ENCODE data around the gene MFN1.
A peak's percentile ranks its signal among the peaks of the same experiment; 100 is the strongest.

The MFN1 gene

GRCh38 chr3:179332240-179332639, 15.3 kb upstream of the MFN1 start:
- Histone ChIP-seq H3K9ac (no peak overlapping the region), H3K36me3 (peaks cover 80 to 100% (median 96%) of the 10 kb centered on the region in 11 experiments), H3K27ac (no peak overlapping the region), H3K4me2 (no peak overlapping the region), H3K27me3 (no peaks in the 10 kb centered on the region), H3K9me3 (replicated peaks in 1 of 11) (no peaks in the 10 kb centered on the region), H3K4me3 (no peak overlapping the region), H4K20me1 (peaks cover 0 to 15% (median 0%) of the 10 kb centered on the region in 11 experiments; a peak in 6 of 22 replicates), H3K4me1 (no peaks in the 10 kb centered on the region)
- TF ChIP-seq Cebpa-rat (IDR thresholded peaks at IDR 0.05): no peak

- H3K4me2 ChIP-seq: no peak overlapping the region
- peaks cover 74 to 100% (median 97%) of the 10 kb centered on the region in 11 experiments for H3K36me3 ChIP-seq
- no peak for TF ChIP-seq Cebpa-rat (IDR thresholded peaks at IDR 0.05)
- H3K27me3 ChIP-seq: no peaks in the 10 kb centered on the region
- no peak overlapping the region for H3K4me3 ChIP-seq
- no peak overlapping the region for H3K9ac ChIP-seq
- peaks cover 0 to 11% (median 0%) of the 10 kb centered on the region in 11 experiments; a peak in 5 of 22 replicates for H4K20me1 ChIP-seq
- no peaks in the 10 kb centered on the region for H3K4me1 ChIP-seq
- H3K27ac ChIP-seq: no peak overlapping the region
- no peaks in the 10 kb centered on the region for H3K9me3 ChIP-seq (replicated peaks in 1 of 11)
These were observed 14.4 kb upstream of the MFN1 start for GRCh38 chr3:179333084-179333483.

GRCh38 chr3:179336345-179336929, 11.1 kb upstream of the MFN1 start:
- TF ChIP-seq Cebpa-rat (IDR thresholded peaks at IDR 0.05): no peak
- no peaks in the 10 kb centered on the region for H3K27me3 ChIP-seq
- no peaks in the 10 kb centered on the region for H3K4me1 ChIP-seq
- H4K20me1 ChIP-seq: peaks cover 0 to 10% (median 0%) of the 10 kb centered on the region in 11 experiments; a peak in 2 of 22 replicates
- no peak overlapping the region for H3K9ac ChIP-seq
- no peaks in the 10 kb centered on the region for H3K9me3 ChIP-seq (replicated peaks in 1 of 11)
- H3K4me2 ChIP-seq: no peak overlapping the region
- H3K27ac ChIP-seq: no peak overlapping the region
- peaks cover 50 to 90% (median 74%) of the 10 kb centered on the region in 11 experiments for H3K36me3 ChIP-seq
- no peak overlapping the region for H3K4me3 ChIP-seq

- peaks cover 36 to 45% (median 41%) of the 10 kb centered on the region in 11 experiments for H3K36me3 ChIP-seq
These were observed 960 bp downstream of the MFN1 start for GRCh38 chr3:179348325-179349013.

GRCh38 chr3:179355996-179356395, 8.5 kb downstream of the MFN1 start:
- Histone ChIP-seq H3K9me3 (replicated peaks in 1 of 11) (no peaks in the 10 kb centered on the region), H3K9ac (no peak overlapping the region), H3K27me3 (no peaks in the 10 kb centered on the region), H3K4me2 (no peak overlapping the region), H3K27ac (no peak overlapping the region), H3K4me1 (peaks cover 0 to 8% (median 0%) of the 10 kb centered on the region in 10 experiments; a peak in 1 of 20 replicates), H3K36me3 (peaks cover 95 to 100% (median 99%) of the 10 kb centered on the region in 11 experiments), H4K20me1 (peaks cover 0 to 15% (median 0%) of the 10 kb centered on the region in 11 experiments; a peak in 4 of 22 replicates), H3K4me3 (no peak overlapping the region)
- no peak for TF ChIP-seq Cebpa-rat (IDR thresholded peaks at IDR 0.05)

More at GRCh38 chr3:179348325-179349013, 960 bp downstream of the MFN1 start:
- H3K4me2 ChIP-seq: peak overlapping the region; percentile 77 to 93 (median 81)
- peak overlapping the region; percentile 75 to 95 (median 82) for H3K4me3 ChIP-seq
- H3K9ac ChIP-seq: peak overlapping the region; percentile 71 to 87 (median 83)
- peaks cover 14 to 24% (median 18%) of the 10 kb centered on the region in 10 experiments for H3K4me1 ChIP-seq
- TF ChIP-seq Cebpa-rat (IDR thresholded peaks at IDR 0.05): no peak
- H3K27me3 ChIP-seq: no peaks in the 10 kb centered on the region
- H3K9me3 ChIP-seq (replicated peaks in 1 of 11): no peaks in the 10 kb centered on the region
- H4K20me1 ChIP-seq: peaks cover 0 to 9% (median 0%) of the 10 kb centered on the region in 11 experiments; a peak in 4 of 22 replicates
- peak overlapping the region; percentile 46 to 83 (median 76); a peak in 21 of 22 replicates for H3K27ac ChIP-seq

GRCh38 chr3:179363332-179363731, 15.8 kb downstream of the MFN1 start:
- Histone ChIP-seq H3K9me3 (replicated peaks in 1 of 11) (no peaks in the 10 kb centered on the region), H3K27ac (no peak overlapping the region), H3K4me3 (no peak overlapping the region), H4K20me1 (no peaks in the 10 kb centered on the region; a peak in 1 of 22 replicates), H3K4me2 (no peak overlapping the region), H3K9ac (no peak overlapping the region), H3K4me1 (no peaks in the 10 kb centered on the region), H3K27me3 (no peaks in the 10 kb centered on the region), H3K36me3 (peaks cover 91 to 100% (median 99%) of the 10 kb centered on the region in 11 experiments)
- no peak for TF ChIP-seq Cebpa-rat (IDR thresholded peaks at IDR 0.05)

- no peak overlapping the region for H3K4me3 ChIP-seq
- H3K36me3 ChIP-seq: peaks cover 54 to 86% (median 72%) of the 10 kb centered on the region in 11 experiments
- no peaks in the 10 kb centered on the region for H4K20me1 ChIP-seq
- H3K4me1 ChIP-seq: no peaks in the 10 kb centered on the region
- H3K9me3 ChIP-seq (replicated peaks in 1 of 11): no peaks in the 10 kb centered on the region
- no peak overlapping the region for H3K27ac ChIP-seq
- H3K9ac ChIP-seq: no peak overlapping the region
- H3K27me3 ChIP-seq: no peaks in the 10 kb centered on the region
- TF ChIP-seq Cebpa-rat (IDR thresholded peaks at IDR 0.05): no peak
- no peak overlapping the region for H3K4me2 ChIP-seq
These were observed 22.1 kb downstream of the MFN1 start for GRCh38 chr3:179369621-179370020.

- H3K36me3 ChIP-seq: peaks cover 46 to 84% (median 68%) of the 10 kb centered on the region in 11 experiments
These were observed 26.4 kb downstream of the MFN1 start for GRCh38 chr3:179373938-179374337.

GRCh38 chr3:179375091-179375999, 27.8 kb downstream of the MFN1 start:
- H3K27ac ChIP-seq: no peak overlapping the region
- no peak overlapping the region for H3K4me2 ChIP-seq
- no peak overlapping the region for H3K4me3 ChIP-seq
- H3K9ac ChIP-seq: no peak overlapping the region
- H3K9me3 ChIP-seq (replicated peaks in 1 of 11): no peaks in the 10 kb centered on the region
- H3K4me1 ChIP-seq: no peaks in the 10 kb centered on the region
- no peaks in the 10 kb centered on the region for H4K20me1 ChIP-seq
- no peak for TF ChIP-seq Cebpa-rat (IDR thresholded peaks at IDR 0.05)
- no peaks in the 10 kb centered on the region for H3K27me3 ChIP-seq
- peaks cover 45 to 87% (median 71%) of the 10 kb centered on the region in 11 experiments for H3K36me3 ChIP-seq

More at GRCh38 chr3:179373938-179374337, 26.4 kb downstream of the MFN1 start:
- no peak overlapping the region for H3K27ac ChIP-seq
- H3K27me3 ChIP-seq: no peaks in the 10 kb centered on the region
- H3K4me3 ChIP-seq: no peak overlapping the region
- no peaks in the 10 kb centered on the region for H3K4me1 ChIP-seq
- H3K9ac ChIP-seq: no peak overlapping the region
- no peaks in the 10 kb centered on the region for H3K9me3 ChIP-seq (replicated peaks in 1 of 11)
- no peak overlapping the region for H3K4me2 ChIP-seq
- no peak for TF ChIP-seq Cebpa-rat (IDR thresholded peaks at IDR 0.05)
- no peaks in the 10 kb centered on the region for H4K20me1 ChIP-seq
